Measurements from ENCODE around the gene HIGD1B.

GRCh38 chr17:44881145-44881544 is 33.5 kb downstream of the HIGD1B start:
- TF ChIP-seq, protein P1, sequence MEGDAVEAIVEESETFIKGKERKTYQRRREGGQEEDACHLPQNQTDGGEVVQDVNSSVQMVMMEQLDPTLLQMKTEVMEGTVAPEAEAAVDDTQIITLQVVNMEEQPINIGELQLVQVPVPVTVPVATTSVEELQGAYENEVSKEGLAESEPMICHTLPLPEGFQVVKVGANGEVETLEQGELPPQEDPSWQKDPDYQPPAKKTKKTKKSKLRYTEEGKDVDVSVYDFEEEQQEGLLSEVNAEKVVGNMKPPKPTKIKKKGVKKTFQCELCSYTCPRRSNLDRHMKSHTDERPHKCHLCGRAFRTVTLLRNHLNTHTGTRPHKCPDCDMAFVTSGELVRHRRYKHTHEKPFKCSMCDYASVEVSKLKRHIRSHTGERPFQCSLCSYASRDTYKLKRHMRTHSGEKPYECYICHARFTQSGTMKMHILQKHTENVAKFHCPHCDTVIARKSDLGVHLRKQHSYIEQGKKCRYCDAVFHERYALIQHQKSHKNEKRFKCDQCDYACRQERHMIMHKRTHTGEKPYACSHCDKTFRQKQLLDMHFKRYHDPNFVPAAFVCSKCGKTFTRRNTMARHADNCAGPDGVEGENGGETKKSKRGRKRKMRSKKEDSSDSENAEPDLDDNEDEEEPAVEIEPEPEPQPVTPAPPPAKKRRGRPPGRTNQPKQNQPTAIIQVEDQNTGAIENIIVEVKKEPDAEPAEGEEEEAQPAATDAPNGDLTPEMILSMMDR (IDR thresholded peaks at IDR 0.05; ENCODE audit: insufficient read depth, low read depth, low read length), result no peak
- TF ChIP-seq EZH2 (IDR thresholded peaks at IDR 0.05; ENCODE audit: insufficient read depth, low read length), result no peak

All from astrocyte (in vitro differentiated cells and primary cell).